Progenitor cell of endocrine pancreas (in vitro differentiated cells): ENCODE measurements around the gene CDC42BPA. TPM values are rescaled to one million over a fixed set of nuclear protein-coding genes. Genes with fewer than 3 reads are reported as not detected.

Experiments used
- DNase-seq: peaks from one replicate; pipeline ENCODE4 v3.0.0; 2021; ENCODE audit warnings: low spot score; ENCODE audit not compliant: unreplicated experiment
- H3K27ac Mint-ChIP-seq: 2 replicates; pipeline ENCODE4 v1.8.0; 2021; ENCODE audit warnings: mild to moderate bottlenecking, moderate library complexity, mixed read lengths
- H3K27me3 Mint-ChIP-seq: 2 replicates; pipeline ENCODE4 v1.8.0; 2021; ENCODE audit warnings: mixed read lengths
- H3K36me3 Mint-ChIP-seq: 2 replicates; pipeline ENCODE4 v1.8.0; 2022; ENCODE audit warnings: mixed read lengths; ENCODE audit not compliant: insufficient read depth
- H3K4me1 Mint-ChIP-seq: 2 replicates; pipeline ENCODE4 v1.8.0; 2021; ENCODE audit warnings: low read depth, mixed read lengths
- H3K4me3 Mint-ChIP-seq: 2 replicates; pipeline ENCODE4 v1.8.0; 2021; ENCODE audit warnings: low read depth, mild to moderate bottlenecking, moderate library complexity, mixed read lengths
- H3K9me3 Mint-ChIP-seq: 2 replicates; pipeline ENCODE4 v1.8.0; 2021; ENCODE audit warnings: low read depth, mixed read lengths
- total RNA-seq: library from RNA; stranded (reverse); gene quantifications from 2 replicates; pipeline ENCODE4 v1.2.1, GENCODE V29; 2021
- TF ChIP-seq, protein P1 (sequence below): fragments of 200-600 bp; sonication (generic); IDR thresholded peaks from one replicate; pipeline ENCODE4 v1.5.0; 2021; ENCODE audit warnings: antibody characterized with exemption, mild to moderate bottlenecking; ENCODE audit not compliant: unreplicated experiment

Gene CDC42BPA
- total RNA-seq, 1 donor from 2014 or later, result 32.7 TPM

DNA sequence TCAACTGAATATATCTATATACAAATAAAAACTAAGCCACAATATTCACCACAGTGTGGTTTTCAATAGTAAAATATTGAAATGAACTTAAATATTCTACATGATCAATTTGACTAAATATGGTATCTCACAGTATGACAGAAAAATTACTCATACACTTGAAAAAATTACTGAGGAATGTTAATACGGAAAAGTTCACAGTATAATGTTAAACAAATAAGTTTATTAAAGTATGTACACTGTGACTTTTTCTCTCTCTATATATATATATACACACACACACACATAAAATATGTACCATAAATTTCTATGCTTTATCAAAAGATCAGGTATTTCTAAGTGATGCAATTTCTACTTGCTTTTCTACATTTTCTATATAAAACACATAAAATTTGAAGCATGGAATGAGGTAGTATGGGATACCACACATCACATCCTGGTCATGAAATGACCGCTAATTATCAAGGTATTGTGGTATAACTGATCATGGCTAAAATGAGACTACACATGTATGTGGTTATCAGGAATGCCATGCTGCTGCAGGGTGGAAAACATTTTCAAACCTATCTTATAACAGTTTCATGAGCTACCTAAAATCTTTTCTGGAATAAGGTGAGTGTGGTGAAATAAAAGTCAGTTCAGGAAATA is 102.3 kb downstream of the CDC42BPA start:
- peaks cover 4% of the 10 kb centered on the region for H3K36me3 Mint-ChIP-seq
- no peak overlapping the region for H3K4me3 Mint-ChIP-seq
- no peaks in the 10 kb centered on the region for H3K9me3 Mint-ChIP-seq
- peaks cover 7% of the 10 kb centered on the region for H3K4me1 Mint-ChIP-seq
- no peak for DNase-seq
- TF ChIP-seq, protein P1, sequence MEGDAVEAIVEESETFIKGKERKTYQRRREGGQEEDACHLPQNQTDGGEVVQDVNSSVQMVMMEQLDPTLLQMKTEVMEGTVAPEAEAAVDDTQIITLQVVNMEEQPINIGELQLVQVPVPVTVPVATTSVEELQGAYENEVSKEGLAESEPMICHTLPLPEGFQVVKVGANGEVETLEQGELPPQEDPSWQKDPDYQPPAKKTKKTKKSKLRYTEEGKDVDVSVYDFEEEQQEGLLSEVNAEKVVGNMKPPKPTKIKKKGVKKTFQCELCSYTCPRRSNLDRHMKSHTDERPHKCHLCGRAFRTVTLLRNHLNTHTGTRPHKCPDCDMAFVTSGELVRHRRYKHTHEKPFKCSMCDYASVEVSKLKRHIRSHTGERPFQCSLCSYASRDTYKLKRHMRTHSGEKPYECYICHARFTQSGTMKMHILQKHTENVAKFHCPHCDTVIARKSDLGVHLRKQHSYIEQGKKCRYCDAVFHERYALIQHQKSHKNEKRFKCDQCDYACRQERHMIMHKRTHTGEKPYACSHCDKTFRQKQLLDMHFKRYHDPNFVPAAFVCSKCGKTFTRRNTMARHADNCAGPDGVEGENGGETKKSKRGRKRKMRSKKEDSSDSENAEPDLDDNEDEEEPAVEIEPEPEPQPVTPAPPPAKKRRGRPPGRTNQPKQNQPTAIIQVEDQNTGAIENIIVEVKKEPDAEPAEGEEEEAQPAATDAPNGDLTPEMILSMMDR, result no peak
- H3K27ac Mint-ChIP-seq, result no peak overlapping the region
- no peaks in the 10 kb centered on the region for H3K27me3 Mint-ChIP-seq

DNA sequence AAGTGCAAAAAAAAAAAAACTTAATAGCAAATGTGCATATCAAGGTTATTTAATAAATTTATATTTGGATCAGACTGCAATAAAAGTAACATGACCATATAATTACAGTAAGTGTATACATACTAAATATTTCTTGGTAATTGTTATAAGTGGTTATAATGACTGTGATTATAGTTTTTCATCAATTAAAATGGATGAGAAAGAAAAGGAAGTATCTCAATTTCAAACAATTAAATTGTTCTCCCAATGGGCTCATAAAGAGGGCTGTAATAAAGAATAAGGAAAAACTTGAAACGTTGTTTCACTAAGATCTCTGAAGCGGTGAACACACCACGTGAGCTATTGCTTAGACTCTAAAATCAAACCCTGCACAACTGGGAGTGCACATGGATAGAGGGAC is 104.1 kb downstream of the CDC42BPA start:
- DNase-seq, result no peak
- Mint-ChIP-seq H3K4me3 (no peak overlapping the region), H3K9me3 (no peaks in the 10 kb centered on the region), H3K27ac (no peak overlapping the region), H3K4me1 (peaks cover 2% of the 10 kb centered on the region), H3K36me3 (peaks cover 10% of the 10 kb centered on the region), H3K27me3 (no peaks in the 10 kb centered on the region)
- TF ChIP-seq, protein P1, result no peak

DNA sequence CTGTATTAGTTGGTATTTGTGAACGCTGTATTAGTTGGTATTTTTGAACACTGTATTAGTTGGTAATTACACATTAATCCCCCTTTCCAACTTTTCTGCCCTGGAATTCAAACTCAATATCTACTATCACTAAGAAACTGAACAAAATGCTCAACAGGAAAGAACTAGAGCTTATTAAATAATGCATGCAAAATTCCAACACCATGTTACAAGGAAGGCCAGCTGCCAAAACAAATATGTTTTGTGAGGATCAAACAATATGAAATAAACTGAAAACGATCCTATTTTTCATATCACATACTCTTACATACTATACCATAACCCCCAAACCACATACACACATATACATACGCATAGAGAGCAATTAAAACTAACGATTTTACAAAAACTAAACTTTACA is 104.9 kb downstream of the CDC42BPA start:
- peaks cover 10% of the 10 kb centered on the region for H3K36me3 Mint-ChIP-seq
- no peak overlapping the region for H3K4me3 Mint-ChIP-seq
- H3K4me1 Mint-ChIP-seq, result no peaks in the 10 kb centered on the region
- H3K27ac Mint-ChIP-seq, result no peak overlapping the region
- DNase-seq, result no peak
- TF ChIP-seq, protein P1, result no peak
- no peaks in the 10 kb centered on the region for H3K9me3 Mint-ChIP-seq
- H3K27me3 Mint-ChIP-seq, result no peaks in the 10 kb centered on the region

DNA sequence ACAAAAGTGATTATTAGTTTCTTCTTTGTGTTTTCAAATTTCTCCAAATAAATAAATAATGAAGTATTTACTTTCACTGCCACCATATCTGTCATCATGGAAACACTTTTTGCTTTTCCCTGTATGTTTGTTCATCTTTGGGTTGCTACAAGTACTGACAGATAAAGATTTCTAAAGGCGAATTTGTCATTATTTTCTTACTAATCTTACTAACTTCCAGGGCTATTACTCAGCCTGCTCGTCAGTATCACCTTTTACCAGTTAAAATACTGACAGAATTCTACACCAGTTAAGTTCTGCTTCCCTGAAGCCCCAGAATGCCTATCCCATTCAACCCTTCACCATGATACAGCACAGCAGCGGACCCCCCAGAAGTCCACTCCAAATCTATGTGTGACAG is 106.1 kb downstream of the CDC42BPA start:
- Mint-ChIP-seq H3K9me3 (no peaks in the 10 kb centered on the region), H3K36me3 (peaks cover 8% of the 10 kb centered on the region), H3K4me3 (no peak overlapping the region), H3K4me1 (no peaks in the 10 kb centered on the region), H3K27me3 (no peaks in the 10 kb centered on the region), H3K27ac (no peak overlapping the region)
- DNase-seq, result no peak
- TF ChIP-seq, protein P1, result no peak

DNA sequence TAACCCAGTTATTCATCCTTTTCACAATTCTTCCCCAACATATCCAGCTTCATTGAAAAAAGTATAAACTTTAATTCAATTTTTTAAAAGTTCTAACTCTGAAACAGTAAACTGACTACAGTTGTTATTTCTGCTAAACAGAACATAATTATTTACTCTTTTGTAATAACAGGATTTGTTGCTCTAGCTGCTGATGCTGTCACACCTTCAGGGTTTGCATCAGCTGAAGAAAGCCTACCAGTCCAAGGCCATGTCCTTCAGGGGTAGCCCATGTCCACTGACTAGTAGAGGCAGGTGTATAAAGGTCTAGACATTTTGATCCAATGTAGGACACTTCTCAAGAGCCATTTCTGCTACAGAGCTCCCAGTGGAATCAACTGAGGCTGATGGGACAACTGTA is 107.7 kb downstream of the CDC42BPA start:
- Mint-ChIP-seq H3K4me1 (no peaks in the 10 kb centered on the region), H3K27ac (no peak overlapping the region), H3K9me3 (no peaks in the 10 kb centered on the region), H3K27me3 (no peaks in the 10 kb centered on the region), H3K36me3 (peaks cover 8% of the 10 kb centered on the region), H3K4me3 (no peak overlapping the region)
- TF ChIP-seq, protein P1, result no peak
- DNase-seq, result no peak
